Hepatocyte (in vitro differentiated cells): Measurements from ENCODE around the gene HOXD8. TPM values are rescaled to one million over a fixed set of nuclear protein-coding genes. Genes with fewer than 3 reads are reported as not detected.
A peak's percentile ranks its signal among the peaks of the same experiment; 100 is the strongest.

Experiments
- DNase-seq: peaks from one replicate; pipeline ENCODE4 v3.0.0-alpha.2; 2016; ENCODE audit warnings: low spot score
- H2AFZ ChIP-seq: fragments of 200-600 bp; sonication (generic); 2 replicates; pipeline ENCODE4 v1.6.0; 2016; ENCODE audit warnings: antibody characterized with exemption, mild to moderate bottlenecking
- H3K27ac ChIP-seq: fragments of 200-600 bp; sonication (generic); 2 replicates; pipeline ENCODE4 v1.5.1; 2016; ENCODE audit warnings: mild to moderate bottlenecking
- H3K27me3 ChIP-seq: fragments of 200-600 bp; sonication (generic); 2 replicates; pipeline ENCODE4 v1.6.1; 2016
- H3K36me3 ChIP-seq: fragments of 200-600 bp; sonication (generic); replicated peaks from 2 replicates; pipeline ENCODE4 v1.5.1; 2016; ENCODE audit warnings: low read depth; ENCODE audit not compliant: insufficient read depth
- H3K4me1 ChIP-seq: fragments of 200-600 bp; sonication (generic); 2 replicates; pipeline ENCODE4 v1.5.1; 2016; ENCODE audit warnings: mild to moderate bottlenecking, moderate library complexity; ENCODE audit not compliant: insufficient read depth
- H3K4me2 ChIP-seq: fragments of 200-600 bp; sonication (generic); 2 replicates; pipeline ENCODE4 v1.6.0; 2016
- H3K4me3 ChIP-seq: fragments of 200-600 bp; sonication (generic); 2 replicates; pipeline ENCODE4 v1.5.1; 2016; ENCODE audit warnings: mild to moderate bottlenecking
- H3K79me2 ChIP-seq: fragments of 200-600 bp; sonication (generic); 2 replicates; pipeline ENCODE4 v1.6.0; 2017; ENCODE audit warnings: mild to moderate bottlenecking
- H3K9me2 ChIP-seq: fragments of 200-600 bp; sonication (generic); replicated peaks from 2 replicates; pipeline ENCODE4 v1.6.0; 2017; ENCODE audit warnings: mild to moderate bottlenecking; ENCODE audit not compliant: insufficient read depth
- H3K9me3 ChIP-seq: fragments of 200-600 bp; sonication (generic); 2 replicates; pipeline ENCODE4 v1.5.1; 2016; ENCODE audit warnings: low read depth, mild to moderate bottlenecking
- H4K20me1 ChIP-seq: fragments of 200-600 bp; sonication (generic); 2 replicates; pipeline ENCODE4 v1.6.0; 2016; ENCODE audit warnings: mild to moderate bottlenecking; ENCODE audit not compliant: insufficient read depth, poor library complexity, severe bottlenecking
- CTCF ChIP-seq: fragments of 200-600 bp; sonication (generic); IDR thresholded peaks from 2 replicates; pipeline ENCODE4 v1.5.1; 2016; ENCODE audit warnings: antibody characterized with exemption, mild to moderate bottlenecking; ENCODE audit not compliant: poor library complexity
- EZH2 ChIP-seq: fragments of 200-600 bp; sonication (generic); IDR thresholded peaks from 2 replicates; pipeline ENCODE4 v1.6.1; 2016; ENCODE audit warnings: antibody characterized with exemption, mild to moderate bottlenecking, borderline replicate concordance
- EZH2phosphoT487 ChIP-seq: fragments of 200-600 bp; sonication (generic); IDR thresholded peaks from one replicate; pipeline ENCODE4 v1.6.1; 2018; ENCODE audit warnings: antibody characterized with exemption, mild to moderate bottlenecking, low read depth, moderate library complexity; ENCODE audit not compliant: unreplicated experiment, severe bottlenecking
- WGBS: methylation state at CpG from one replicate; pipeline ENCODE4 v1.1.6; 2016; ENCODE audit warnings: low lambda C conversion rate; ENCODE audit errors: missing lambda C conversion rate; 5-methylcytosine and 5-hydroxymethylcytosine counted together
- polyA plus RNA-seq: library from polyadenylated mRNA; unstranded; fragments of >200 nt; fragmentation: Nextera tagmentation; extraction: Ambion mirVana; gene quantifications from 2 replicates; pipeline ENCODE4 v1.2.1, GENCODE V29; 2016
- total RNA-seq: library from RNA; depleted of rRNA; stranded (reverse); fragments of >200 nt; gene quantifications from 2 replicates; pipeline ENCODE4 v1.2.3, GENCODE V29; 2014

HOXD8 gene
- total and polyA plus RNA-seq, 2 experiments from 2014 or later: 1.3 TPM; not detected in 1

GRCh38 chr2:176096243-176096985 lies 33.1 kb upstream of the HOXD8 start:
- Histone ChIP-seq H3K9me2 (no peaks in the 10 kb centered on the region), H3K36me3 (no peaks in the 10 kb centered on the region), H3K4me1 (no peaks in the 10 kb centered on the region), H4K20me1 (peaks cover 14% of the 10 kb centered on the region), H3K27ac (peak overlapping the region; percentile 89), H3K9me3 (no peaks in the 10 kb centered on the region), H2AFZ (peak overlapping the region; percentile 19), H3K4me2 (peak overlapping the region; percentile 91), H3K4me3 (peak overlapping the region; percentile 57), H3K27me3 (peaks cover 94% of the 10 kb centered on the region), H3K79me2 (peaks cover 60% of the 10 kb centered on the region)
- DNase-seq: no peak
- 4% methylated on average over 16 of the region's 16 CpGs for WGBS
- TF ChIP-seq CTCF (no peak), EZH2phosphoT487 (no peak), EZH2 (no peak)

GRCh38 chr2:176096986-176097819 lies 32.3 kb upstream of the HOXD8 start:
- DNase-seq: peak; percentile 89
- peak overlapping the region; percentile 57 for H3K4me3 ChIP-seq
- WGBS: 2% methylated on average over 45 of the region's 45 CpGs
- peaks cover 14% of the 10 kb centered on the region for H4K20me1 ChIP-seq
- no peaks in the 10 kb centered on the region for H3K9me3 ChIP-seq
- no peaks in the 10 kb centered on the region for H3K4me1 ChIP-seq
- H3K27me3 ChIP-seq: peaks cover 94% of the 10 kb centered on the region
- H2AFZ ChIP-seq: peak overlapping the region; percentile 59
- H3K27ac ChIP-seq: peak overlapping the region; percentile 93
- H3K79me2 ChIP-seq: peaks cover 64% of the 10 kb centered on the region
- no peaks in the 10 kb centered on the region for H3K36me3 ChIP-seq
- no peaks in the 10 kb centered on the region for H3K9me2 ChIP-seq
- TF ChIP-seq EZH2 (peak; percentile 18), EZH2phosphoT487 (no peak), CTCF (peak; percentile 73)
- H3K4me2 ChIP-seq: peak overlapping the region; percentile 91

- H3K4me2 ChIP-seq: peak overlapping the region; percentile 91
- peaks cover 71% of the 10 kb centered on the region for H3K79me2 ChIP-seq
- no peaks in the 10 kb centered on the region for H3K9me2 ChIP-seq
- no peak for DNase-seq
- WGBS: 1% methylated on average over 18 of the region's 18 CpGs
- H3K36me3 ChIP-seq: no peaks in the 10 kb centered on the region
- peaks cover 14% of the 10 kb centered on the region for H4K20me1 ChIP-seq
- H3K9me3 ChIP-seq: no peaks in the 10 kb centered on the region
- peak overlapping the region; percentile 60 for H3K4me3 ChIP-seq
- peak overlapping the region; percentile 93 for H3K27ac ChIP-seq
- no peaks in the 10 kb centered on the region for H3K4me1 ChIP-seq
- peak overlapping the region; percentile 41 for H2AFZ ChIP-seq
- TF ChIP-seq EZH2 (peak; percentile 16), EZH2phosphoT487 (peak; percentile 41), CTCF (no peak)
- peaks cover 98% of the 10 kb centered on the region for H3K27me3 ChIP-seq
These were observed 31.6 kb upstream of the HOXD8 start for GRCh38 chr2:176097820-176098365.
